Activated T-helper 17 cell treated with anti-CD3 and anti-CD28 coated beads, Interleukin-2, amount 50 U/mL, for 72 hours (primary cell): ENCODE data around the gene UMAD1. TPM values are rescaled to one million over a fixed set of nuclear protein-coding genes. Genes with fewer than 3 reads are reported as not detected.
A peak's percentile ranks its signal among the peaks of the same experiment; 100 is the strongest.

Experiments
- ATAC-seq: fragments of 150-1000 bp; cut with Tn5 transposase; replicated peaks from 2 replicates; pipeline ENCODE4 v1.10.0; 2021; ENCODE audit warnings: mild to moderate bottlenecking, moderate library complexity
- H3K27ac Mint-ChIP-seq: one replicate; pipeline ENCODE4 v1.8.0; 2022; ENCODE audit warnings: mixed read lengths
- H3K27me3 Mint-ChIP-seq: one replicate; pipeline ENCODE4 v1.8.0; 2022; ENCODE audit warnings: mixed read lengths
- H3K36me3 Mint-ChIP-seq: one replicate; pipeline ENCODE4 v1.8.0; 2022; ENCODE audit warnings: low read depth, mild to moderate bottlenecking, mixed read lengths
- H3K4me1 Mint-ChIP-seq: one replicate; pipeline ENCODE4 v1.8.0; 2022; ENCODE audit warnings: mixed read lengths
- H3K4me3 Mint-ChIP-seq: one replicate; pipeline ENCODE4 v1.8.0; 2022; ENCODE audit warnings: mild to moderate bottlenecking, mixed read lengths
- H3K9me3 Mint-ChIP-seq: one replicate; pipeline ENCODE4 v1.8.0; 2022; ENCODE audit warnings: mixed read lengths
- total RNA-seq, 2 donors: library from RNA; stranded (reverse); gene quantifications; one replicate each; pipeline ENCODE4 v1.2.3, GENCODE V29; 2022

Gene UMAD1
- total RNA-seq, 2 donors from 2014 or later = 9.4 to 11.7 TPM

DNA sequence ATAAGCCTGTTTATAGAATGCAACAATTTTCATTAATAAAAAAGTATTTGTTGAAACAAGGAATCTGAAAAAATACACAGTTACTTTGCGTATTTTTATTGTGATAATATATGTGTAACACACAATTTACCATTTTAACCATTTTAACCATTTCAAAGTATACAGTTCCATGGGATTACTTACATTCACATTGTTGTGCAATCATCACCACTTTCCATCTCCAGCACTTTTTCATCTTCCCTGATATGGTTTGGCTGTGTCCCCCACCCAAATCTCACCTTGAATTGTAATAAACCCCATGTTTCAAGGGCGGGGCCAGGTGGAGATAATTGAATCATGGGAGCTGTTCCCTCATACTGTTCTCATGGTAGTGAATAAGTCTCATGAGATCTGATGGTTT is 266.8 kb downstream of the UMAD1 start:
- no peak for ATAC-seq
- no peak overlapping the region for H3K4me3 Mint-ChIP-seq

DNA sequence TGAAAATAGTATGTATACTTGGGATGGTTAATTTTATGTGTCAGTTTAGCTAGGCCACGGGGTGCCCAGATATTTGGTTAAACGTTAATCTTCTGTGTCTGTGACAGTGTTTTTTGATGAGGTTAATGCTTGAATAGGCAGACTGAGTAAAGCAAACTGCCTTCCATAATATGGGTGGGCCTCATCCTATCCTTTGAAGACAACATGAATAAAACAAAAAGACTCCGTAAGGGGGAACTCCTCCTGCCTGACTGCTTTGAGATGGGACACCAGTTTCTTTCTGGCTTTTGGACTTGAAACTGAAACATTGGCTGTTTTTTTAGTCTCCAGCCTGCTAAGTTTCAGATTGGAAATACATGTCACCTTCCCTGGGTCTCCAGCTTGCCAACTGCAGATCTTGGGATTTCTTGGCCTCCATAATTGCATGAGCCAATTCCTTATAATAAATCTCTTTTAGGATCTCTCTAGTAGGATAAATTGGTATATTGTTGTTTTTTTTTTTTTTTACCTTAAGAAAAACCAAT is 268.1 kb downstream of the UMAD1 start:
- Mint-ChIP-seq H3K4me1 (no peaks in the 10 kb centered on the region), H3K4me3 (no peak overlapping the region), H3K9me3 (no peaks in the 10 kb centered on the region), H3K36me3 (no peaks in the 10 kb centered on the region), H3K27me3 (no peaks in the 10 kb centered on the region), H3K27ac (no peak overlapping the region)
- ATAC-seq = no peak

More for the DNA sequence above, 266.8 kb downstream of the UMAD1 start:
- Mint-ChIP-seq H3K27me3 (no peaks in the 10 kb centered on the region), H3K27ac (no peak overlapping the region), H3K9me3 (no peaks in the 10 kb centered on the region), H3K4me1 (no peaks in the 10 kb centered on the region), H3K36me3 (no peaks in the 10 kb centered on the region)

DNA sequence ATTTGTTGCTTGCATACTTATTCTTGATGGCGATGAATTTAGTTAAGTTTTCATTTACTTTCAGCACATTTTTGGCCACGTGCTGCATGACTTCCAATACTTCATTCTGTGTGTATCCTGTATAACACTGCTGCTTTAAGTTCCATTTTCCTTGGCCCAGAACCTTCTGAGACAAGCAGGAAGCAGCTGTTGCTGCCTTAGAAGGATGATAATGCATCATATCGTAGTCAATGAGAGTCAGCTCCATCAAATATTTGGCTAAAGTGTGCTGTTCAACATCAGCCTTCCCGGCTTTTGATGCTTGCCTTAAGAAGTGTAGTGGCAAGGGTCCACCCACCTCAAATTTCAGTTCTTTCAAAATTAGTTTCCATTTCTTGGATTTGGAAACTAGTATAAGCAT is 268.8 kb downstream of the UMAD1 start:
- Mint-ChIP-seq H3K4me1 (no peaks in the 10 kb centered on the region), H3K4me3 (no peak overlapping the region), H3K9me3 (no peaks in the 10 kb centered on the region), H3K36me3 (no peaks in the 10 kb centered on the region), H3K27ac (no peak overlapping the region), H3K27me3 (no peaks in the 10 kb centered on the region)
- no peak for ATAC-seq

DNA sequence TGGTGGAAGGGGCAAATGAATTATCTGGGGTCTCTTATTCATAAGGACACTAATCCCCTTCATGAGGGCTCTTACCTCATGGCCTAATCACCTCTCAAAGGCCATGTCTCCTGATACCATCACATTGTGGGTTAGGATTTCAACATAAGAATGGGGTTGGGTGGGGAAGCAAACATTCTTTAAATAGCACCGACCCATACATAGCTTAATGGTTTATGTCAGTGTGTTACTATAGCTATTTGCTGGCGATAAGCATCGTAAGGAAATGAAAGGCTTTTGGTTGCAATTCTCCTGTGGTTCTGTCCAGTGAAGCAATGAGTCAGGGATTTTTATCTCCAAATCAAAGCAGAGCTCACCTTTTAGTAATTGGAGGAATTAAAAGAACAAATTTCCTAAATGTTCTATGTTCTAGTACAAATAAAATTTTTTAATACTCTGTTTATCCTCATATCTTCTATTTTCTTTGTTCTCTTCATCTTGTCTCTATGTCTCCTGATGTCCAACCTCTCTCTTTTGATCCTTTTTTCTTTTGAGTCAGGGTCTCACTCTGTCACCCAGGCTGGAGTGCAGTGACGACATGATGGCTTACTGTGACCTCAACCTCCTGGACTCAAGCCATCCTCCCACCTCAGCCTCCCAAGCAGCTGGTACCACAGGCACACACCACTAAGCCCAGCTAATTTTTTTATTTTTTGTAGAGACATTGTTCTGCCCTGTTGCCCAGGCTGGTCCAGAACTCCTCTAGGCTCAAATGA is 271.0 kb downstream of the UMAD1 start:
- Mint-ChIP-seq H3K27ac (no peak overlapping the region), H3K4me1 (no peaks in the 10 kb centered on the region), H3K36me3 (no peaks in the 10 kb centered on the region), H3K9me3 (no peaks in the 10 kb centered on the region), H3K4me3 (no peak overlapping the region), H3K27me3 (no peaks in the 10 kb centered on the region)
- ATAC-seq = no peak

DNA sequence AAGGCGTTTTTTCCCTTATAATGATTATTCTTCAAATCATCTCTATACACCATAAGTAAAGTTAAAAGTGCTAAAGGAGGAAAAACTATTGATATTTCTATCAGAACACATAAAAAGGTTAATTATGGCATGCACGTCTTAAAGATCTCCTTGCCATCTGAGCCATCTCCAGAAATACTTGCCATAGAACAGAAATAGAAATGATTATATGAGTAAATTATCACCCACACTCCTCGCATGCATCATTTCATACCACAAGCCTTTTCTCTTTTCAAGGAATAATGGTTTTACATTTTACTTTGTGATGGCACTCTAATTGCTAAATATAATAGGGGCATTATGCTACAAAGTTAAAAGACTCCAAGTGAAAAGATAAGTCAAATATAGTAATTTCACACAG is 272.4 kb downstream of the UMAD1 start:
- H3K4me3 Mint-ChIP-seq = no peak overlapping the region
- H3K27me3 Mint-ChIP-seq = no peaks in the 10 kb centered on the region
- no peaks in the 10 kb centered on the region for H3K4me1 Mint-ChIP-seq
- no peaks in the 10 kb centered on the region for H3K9me3 Mint-ChIP-seq
- no peak overlapping the region for H3K27ac Mint-ChIP-seq
- ATAC-seq = no peak
- no peaks in the 10 kb centered on the region for H3K36me3 Mint-ChIP-seq

DNA sequence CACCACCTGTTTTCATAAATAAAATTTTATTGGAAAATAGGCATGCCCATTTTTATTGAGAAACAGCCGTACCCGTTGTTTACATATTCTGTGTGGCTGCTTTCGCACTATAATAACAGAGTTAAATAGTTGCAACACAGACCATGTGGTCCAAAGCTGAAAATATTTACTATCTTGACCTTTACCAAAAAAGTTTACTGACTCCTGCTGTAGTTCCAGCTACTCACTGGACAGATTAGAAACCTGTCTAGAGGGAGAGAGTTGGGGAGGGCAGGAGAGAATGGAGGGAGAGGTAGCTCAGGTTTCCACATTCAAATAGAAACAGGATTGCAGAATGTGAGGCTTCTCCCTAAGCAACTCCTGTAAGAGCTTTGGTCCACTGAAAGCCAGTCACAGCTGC is 273.0 kb downstream of the UMAD1 start:
- Mint-ChIP-seq H3K9me3 (no peaks in the 10 kb centered on the region), H3K4me1 (no peaks in the 10 kb centered on the region), H3K4me3 (no peak overlapping the region), H3K27me3 (no peaks in the 10 kb centered on the region), H3K36me3 (no peaks in the 10 kb centered on the region), H3K27ac (no peak overlapping the region)
- no peak for ATAC-seq

DNA sequence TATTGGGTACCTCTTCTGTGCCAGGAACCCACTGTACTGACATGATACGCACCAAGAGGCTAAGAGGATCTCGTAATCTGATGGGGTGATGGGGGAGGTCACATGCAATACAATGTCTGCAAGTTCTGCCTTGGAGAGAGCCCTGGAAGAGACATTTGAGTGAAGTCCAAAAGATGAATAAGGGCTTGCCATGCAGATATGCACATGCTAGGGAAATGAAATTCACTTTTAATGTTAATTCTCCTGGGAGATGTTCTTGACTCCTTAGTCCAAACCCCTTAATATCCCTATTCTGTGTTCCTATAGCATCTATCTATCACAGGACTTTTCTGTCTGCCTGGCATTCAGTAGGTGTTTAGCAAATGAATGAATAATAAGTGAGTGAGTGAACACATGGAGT is 274.0 kb downstream of the UMAD1 start:
- Mint-ChIP-seq H3K27ac (no peak overlapping the region), H3K4me3 (no peak overlapping the region), H3K4me1 (no peaks in the 10 kb centered on the region), H3K9me3 (no peaks in the 10 kb centered on the region), H3K27me3 (no peaks in the 10 kb centered on the region), H3K36me3 (no peaks in the 10 kb centered on the region)
- no peak for ATAC-seq

DNA sequence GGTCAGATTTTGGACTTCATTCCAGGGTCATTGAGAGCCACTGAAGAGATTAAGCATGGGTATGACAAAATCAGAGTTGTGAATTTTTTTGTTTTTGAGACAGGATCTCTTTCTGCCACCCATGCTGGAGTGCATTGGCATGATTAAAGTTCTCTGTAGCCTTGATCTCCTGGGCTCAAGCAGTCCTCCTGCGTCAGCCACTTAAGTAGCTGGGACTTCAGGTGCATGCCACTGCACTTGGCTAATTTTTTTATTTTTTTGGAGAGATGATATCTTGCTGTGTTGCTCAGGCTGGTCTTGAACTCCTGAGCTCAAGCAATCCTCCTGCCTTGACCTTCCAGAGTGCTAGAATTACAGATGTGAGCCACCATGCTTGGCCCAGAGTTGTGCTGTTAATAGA is 275.5 kb downstream of the UMAD1 start:
- no peak for ATAC-seq
- Mint-ChIP-seq H3K4me1 (no peaks in the 10 kb centered on the region), H3K27me3 (no peaks in the 10 kb centered on the region), H3K9me3 (no peaks in the 10 kb centered on the region), H3K27ac (no peak overlapping the region), H3K36me3 (no peaks in the 10 kb centered on the region), H3K4me3 (no peak overlapping the region)

DNA sequence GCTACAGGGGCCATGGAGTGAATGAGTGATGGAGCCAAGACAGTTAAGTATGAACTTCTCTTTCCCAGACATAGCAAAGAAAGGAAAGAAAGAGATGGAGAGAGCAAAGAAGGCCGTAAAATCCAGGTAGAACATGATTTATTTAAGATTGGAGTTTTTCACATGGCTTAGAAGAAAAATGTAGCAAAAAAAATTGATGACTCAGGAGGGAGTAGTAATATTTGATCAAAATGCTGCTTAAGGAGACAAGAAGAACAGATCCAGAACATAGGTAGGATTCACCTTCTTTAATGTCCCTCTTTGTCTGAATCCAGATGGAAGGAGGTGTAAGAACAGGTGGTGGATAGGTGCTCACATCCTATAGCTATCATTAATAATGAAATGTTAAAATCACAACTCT is 277.0 kb downstream of the UMAD1 start:
- Mint-ChIP-seq H3K4me3 (no peak overlapping the region), H3K4me1 (peaks cover 6% of the 10 kb centered on the region), H3K9me3 (no peaks in the 10 kb centered on the region), H3K27me3 (no peaks in the 10 kb centered on the region), H3K36me3 (no peaks in the 10 kb centered on the region), H3K27ac (no peak overlapping the region)
- no peak for ATAC-seq

DNA sequence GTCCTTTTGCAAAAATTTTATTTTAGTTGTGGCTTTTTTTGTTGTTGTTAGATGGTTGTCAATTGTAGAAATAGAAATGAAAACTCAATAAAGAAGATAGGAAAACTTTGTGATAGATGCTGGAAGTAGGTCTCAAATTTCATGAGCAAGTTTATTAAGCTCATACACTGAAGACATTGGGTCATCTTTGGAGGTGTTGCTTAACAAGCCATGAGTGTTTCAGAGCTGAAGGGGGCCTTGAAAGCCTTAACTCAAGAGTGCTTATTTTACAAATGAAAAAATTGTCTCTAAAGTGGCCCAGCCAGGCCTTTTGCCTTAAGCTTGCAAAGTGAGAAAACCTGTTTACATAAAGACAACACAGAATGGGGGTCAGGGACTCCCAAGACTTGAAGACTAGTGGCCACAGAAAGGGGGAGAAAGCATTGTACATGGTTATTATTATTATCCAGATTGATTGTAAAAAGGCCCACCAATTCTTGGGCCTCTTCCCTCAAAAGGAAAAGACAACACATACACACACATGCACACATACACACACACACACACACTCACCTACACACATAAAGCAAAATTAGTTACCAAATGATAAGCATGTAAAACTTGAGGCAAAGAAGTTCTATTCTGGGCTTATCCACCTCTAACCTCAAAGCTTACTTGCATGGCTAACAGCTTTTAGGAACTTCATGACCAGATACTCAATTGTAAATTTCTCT is 278.3 kb downstream of the UMAD1 start:
- peaks cover 13% of the 10 kb centered on the region for H3K4me1 Mint-ChIP-seq
- no peak for ATAC-seq
- no peaks in the 10 kb centered on the region for H3K36me3 Mint-ChIP-seq
- no peaks in the 10 kb centered on the region for H3K27me3 Mint-ChIP-seq
- no peak overlapping the region for H3K27ac Mint-ChIP-seq
- H3K9me3 Mint-ChIP-seq = no peaks in the 10 kb centered on the region
- no peak overlapping the region for H3K4me3 Mint-ChIP-seq

DNA sequence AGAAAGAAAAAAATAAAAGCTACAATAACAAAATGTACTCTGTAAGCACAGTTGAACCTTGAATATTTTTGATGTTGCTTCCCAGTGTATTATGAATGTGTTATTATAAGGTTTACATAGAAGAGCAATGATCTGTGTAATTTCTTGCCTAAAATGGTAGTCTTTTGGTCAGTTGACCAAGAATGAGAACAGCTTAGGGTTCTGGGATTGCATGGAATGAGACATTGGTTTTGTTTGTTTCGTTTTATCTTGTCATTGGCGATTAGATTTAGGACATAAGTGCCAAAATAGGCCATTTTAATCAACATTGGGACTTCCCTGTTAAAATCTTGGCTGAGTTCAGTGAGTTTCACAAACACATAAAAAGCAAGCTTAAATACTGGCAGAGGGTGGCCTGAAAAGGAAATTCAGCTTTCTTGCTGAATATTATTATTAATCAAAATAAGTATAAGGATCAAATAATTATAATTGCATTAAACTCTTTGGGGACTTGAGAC is 278.9 kb downstream of the UMAD1 start:
- H3K27me3 Mint-ChIP-seq = no peaks in the 10 kb centered on the region
- H3K36me3 Mint-ChIP-seq = no peaks in the 10 kb centered on the region
- no peaks in the 10 kb centered on the region for H3K9me3 Mint-ChIP-seq
- H3K4me3 Mint-ChIP-seq = peak overlapping the region; percentile 52
- H3K27ac Mint-ChIP-seq = no peak overlapping the region
- peaks cover 19% of the 10 kb centered on the region for H3K4me1 Mint-ChIP-seq
- peak; percentile 36 for ATAC-seq

DNA sequence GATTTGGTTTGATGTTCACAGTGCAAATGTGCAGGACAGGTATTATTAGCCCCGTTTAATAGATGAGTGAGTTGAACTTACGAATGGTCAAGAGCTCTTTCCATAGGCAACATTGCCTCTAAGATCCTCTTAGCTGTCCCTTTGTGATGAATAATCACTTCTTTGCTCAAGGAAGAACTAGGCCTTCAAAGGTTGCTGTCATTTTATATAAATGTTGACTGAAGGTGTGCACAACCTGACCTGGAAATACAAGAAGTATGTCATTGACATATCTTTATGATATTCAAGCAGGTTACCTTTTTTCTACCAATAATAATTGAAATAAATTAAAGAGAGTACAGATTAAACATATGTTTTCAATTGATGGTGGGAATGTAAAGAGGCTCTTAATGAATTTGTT is 279.5 kb downstream of the UMAD1 start:
- peak overlapping the region; percentile 52 for H3K4me3 Mint-ChIP-seq
- H3K27ac Mint-ChIP-seq = peak overlapping the region; percentile 51
- H3K36me3 Mint-ChIP-seq = no peaks in the 10 kb centered on the region
- ATAC-seq = no peak
- H3K4me1 Mint-ChIP-seq = peaks cover 21% of the 10 kb centered on the region
- no peaks in the 10 kb centered on the region for H3K9me3 Mint-ChIP-seq
- no peaks in the 10 kb centered on the region for H3K27me3 Mint-ChIP-seq

DNA sequence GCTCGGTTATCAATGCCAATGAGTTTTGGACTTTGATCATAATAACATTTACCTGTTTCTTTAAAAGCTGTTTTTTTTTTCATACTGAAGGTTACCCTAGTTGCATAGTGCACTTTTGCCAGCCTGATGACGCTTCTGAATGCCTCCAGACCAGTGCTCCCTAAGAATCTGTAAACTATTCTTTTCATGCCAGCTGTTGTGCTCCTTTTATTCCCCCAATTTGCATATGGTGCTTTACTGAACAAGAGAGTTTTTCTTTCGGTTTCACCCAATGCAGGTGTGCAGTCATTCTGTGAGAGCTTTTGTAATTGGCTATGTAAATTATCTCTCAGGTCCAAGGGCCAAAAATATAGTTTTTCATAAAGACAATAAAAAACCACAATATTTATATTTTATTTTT is 279.9 kb downstream of the UMAD1 start:
- H3K4me1 Mint-ChIP-seq = peaks cover 21% of the 10 kb centered on the region
- H3K27me3 Mint-ChIP-seq = no peaks in the 10 kb centered on the region
- peak overlapping the region; percentile 52 for H3K4me3 Mint-ChIP-seq
- no peaks in the 10 kb centered on the region for H3K36me3 Mint-ChIP-seq
- peak; percentile 96 for ATAC-seq
- H3K27ac Mint-ChIP-seq = peak overlapping the region; percentile 51
- H3K9me3 Mint-ChIP-seq = no peaks in the 10 kb centered on the region

DNA sequence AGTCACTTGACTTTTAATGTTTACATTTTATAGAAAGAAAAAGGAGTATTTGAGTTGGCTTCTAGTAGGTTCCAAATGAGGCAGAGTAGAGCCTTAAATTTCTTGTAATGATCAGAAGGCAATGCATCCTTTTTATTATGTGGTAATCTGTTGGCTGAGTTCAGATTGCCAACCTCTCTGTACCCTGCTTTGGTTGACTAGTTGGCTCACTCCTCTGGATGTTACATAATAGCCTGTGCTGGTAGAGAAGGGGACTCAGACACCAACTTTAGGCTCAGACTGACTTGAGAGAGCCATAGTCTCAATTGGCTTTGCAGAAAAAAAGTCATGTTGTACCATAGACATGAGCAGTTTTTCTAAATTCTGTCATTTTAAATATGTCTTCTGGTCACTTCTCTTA is 281.3 kb downstream of the UMAD1 start:
- H3K27me3 Mint-ChIP-seq = no peaks in the 10 kb centered on the region
- peaks cover 21% of the 10 kb centered on the region for H3K4me1 Mint-ChIP-seq
- no peak overlapping the region for H3K27ac Mint-ChIP-seq
- ATAC-seq = no peak
- no peaks in the 10 kb centered on the region for H3K36me3 Mint-ChIP-seq
- H3K9me3 Mint-ChIP-seq = no peaks in the 10 kb centered on the region
- H3K4me3 Mint-ChIP-seq = peak overlapping the region; percentile 1
